ENCODE data around the gene RNF114.
"Not testable (repeated sequence)": the region's sequence is repeated elsewhere in the genome, so short reads cannot be mapped to it uniquely, and the experiment has no call there.

The RNF114 gene, protein sequence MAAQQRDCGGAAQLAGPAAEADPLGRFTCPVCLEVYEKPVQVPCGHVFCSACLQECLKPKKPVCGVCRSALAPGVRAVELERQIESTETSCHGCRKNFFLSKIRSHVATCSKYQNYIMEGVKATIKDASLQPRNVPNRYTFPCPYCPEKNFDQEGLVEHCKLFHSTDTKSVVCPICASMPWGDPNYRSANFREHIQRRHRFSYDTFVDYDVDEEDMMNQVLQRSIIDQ

DNA sequence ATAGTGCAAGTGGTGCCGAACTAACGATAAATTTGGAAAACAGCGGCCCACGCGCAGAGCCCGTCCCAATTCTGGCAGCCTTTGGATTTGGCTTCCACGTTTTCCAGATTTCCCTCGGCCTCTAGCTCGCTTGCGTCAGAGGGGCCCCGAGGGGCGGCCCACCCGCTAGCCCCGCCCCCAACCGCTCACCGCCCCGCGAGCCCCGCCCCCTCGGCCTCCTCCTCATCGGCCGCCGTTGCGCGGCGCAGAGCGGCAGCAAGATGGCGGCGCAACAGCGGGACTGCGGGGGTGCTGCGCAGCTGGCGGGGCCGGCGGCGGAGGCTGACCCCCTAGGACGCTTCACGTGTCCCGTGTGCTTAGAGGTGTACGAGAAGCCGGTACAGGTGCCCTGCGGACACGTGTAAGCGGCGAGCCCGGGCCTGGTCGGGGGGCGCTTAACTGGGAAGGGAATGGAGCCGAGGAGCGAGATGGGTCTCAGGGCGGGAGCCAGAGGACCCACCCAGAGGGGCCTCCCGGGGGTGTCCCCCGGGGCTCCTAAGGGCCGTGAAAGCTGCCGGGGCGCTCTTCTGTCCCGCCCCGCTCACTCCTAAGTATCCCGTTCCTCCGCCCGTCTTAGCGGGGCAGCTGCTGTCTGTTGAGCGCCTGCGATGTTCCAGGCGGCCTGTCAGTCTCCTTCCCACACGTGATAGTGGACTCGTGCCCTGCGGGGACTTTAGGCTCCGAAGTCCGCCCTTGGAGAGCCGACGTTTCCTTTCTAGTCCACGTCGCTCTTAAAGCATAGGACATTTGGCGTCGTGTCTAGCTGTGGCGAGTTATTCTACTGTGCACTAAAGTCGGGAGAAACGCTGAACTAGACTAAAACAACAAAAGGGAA is at the start of gene RNF114:
TSS of gene RNF114 (plus strand) at position 245 of the 874 bp plus-strand sequence. CDS start at position 261, 16 bp downstream.
- DNase-seq, result peak; percentile 97

DNA sequence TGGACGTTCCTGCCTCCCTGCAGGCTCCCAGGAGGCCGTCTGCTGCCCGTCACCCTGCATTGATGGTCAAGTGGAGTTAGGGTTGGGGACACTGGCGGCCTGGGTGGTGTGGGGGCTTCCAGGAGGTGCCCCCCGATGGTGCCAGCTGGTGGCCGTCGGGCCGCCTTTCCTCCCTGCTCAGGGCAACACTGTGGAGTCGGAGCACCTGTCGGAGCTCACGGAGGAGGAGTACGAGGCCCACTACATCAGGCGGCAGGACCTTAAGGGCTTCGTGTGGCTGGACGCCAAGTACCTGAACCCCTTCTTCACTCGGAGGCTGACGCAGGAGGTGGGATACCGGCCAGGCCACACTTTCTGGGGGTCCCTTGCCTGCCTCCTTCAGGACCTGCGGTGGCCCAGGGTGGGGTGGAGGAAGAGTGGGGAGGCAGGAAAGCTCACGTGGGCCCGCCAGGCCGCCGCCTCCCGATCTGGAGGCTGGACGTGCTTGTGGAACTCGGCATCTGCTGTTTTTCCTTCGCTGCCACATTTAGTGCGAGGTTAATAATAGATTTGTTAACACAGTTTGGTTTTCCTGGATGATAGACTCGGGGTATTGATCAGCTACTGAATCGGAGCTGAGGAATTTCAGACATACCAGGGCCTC is 49.5 kb upstream of the RNF114 start:
- no peak for DNase-seq

DNA sequence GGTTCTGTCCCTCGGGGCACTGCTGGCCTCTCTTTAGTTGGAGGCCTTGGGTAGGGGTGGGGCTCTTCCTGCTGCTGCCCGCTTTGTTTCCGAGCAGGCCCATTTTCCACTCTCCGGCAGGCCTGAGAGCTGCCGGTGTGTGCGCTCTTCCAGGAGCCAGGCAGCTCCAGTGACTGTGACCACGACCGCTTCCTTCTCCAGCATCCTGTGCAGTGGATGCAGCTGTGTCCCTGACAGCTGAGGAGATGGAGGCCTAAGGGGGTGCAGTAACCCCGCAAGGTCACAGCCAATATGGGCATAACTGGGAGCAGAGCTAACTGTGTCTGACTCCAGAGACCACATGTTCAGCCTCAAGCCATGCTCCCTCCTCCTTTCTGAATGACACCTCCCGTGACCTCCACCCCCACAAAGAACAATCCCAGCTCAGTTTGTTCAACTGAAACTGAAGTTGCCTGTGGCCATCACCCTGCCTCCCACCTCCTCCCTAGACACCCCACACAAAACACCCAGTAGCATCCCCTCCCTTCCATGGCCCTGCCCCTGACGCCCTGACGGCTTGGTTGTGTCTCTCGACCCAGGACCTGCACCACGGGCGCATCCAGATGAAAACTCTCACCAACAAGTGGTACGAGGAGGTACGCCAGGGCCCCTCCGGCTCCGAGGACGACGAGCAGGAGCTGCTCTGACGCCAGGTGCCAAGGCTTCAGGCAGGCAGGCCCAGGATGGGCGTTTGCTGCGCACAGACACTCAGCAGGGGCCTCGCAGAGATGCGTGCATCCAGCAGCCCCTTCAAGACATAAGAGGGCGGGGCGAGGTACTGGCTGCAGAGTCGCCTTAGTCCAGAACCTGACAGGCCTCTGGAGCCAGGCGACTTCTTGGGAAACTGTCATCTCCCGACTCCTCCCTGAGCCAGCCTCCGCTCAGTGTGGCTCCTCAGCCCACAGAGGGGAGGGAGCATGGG is 48.7 kb upstream of the RNF114 start:
- no peak for DNase-seq

DNA sequence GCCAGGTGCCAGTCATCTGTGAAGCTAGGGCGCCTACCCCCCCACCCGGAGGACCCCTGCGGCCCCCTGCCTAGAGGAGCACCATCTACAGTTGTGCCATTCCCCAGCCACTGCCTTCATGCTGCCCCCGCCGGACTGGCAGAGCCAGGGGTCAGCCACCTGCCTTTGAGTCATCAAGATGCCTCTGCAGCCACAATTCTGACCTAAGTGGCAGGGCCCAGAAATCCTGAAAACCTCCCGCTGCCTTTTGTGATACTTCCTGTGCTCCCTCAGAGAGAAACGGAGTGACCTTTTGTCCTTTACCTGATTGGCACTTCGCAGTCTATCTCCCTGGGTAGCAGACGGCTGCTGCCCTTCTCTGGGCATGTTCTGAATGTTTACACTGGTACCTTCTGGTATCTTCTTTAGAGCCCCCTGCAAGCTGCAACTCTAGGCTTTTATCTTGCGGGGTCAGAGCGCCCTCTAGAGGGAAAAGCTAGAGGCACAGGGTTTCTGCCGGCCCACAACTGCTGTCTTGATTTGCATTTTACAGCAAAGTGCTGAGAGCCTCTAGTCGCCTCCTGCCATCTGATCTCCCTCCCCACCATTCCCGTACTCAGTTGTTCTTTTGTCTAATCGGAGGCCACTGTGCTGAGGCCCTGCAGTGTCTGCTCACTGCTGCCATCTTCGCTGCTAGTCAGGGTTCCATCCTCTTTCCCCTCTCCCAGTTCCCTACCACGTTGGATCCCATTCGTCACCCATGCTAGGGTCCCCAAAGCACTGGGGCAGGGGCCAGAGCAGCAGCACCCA is 47.8 kb upstream of the RNF114 start:
- DNase-seq, result peak; percentile 78

DNA sequence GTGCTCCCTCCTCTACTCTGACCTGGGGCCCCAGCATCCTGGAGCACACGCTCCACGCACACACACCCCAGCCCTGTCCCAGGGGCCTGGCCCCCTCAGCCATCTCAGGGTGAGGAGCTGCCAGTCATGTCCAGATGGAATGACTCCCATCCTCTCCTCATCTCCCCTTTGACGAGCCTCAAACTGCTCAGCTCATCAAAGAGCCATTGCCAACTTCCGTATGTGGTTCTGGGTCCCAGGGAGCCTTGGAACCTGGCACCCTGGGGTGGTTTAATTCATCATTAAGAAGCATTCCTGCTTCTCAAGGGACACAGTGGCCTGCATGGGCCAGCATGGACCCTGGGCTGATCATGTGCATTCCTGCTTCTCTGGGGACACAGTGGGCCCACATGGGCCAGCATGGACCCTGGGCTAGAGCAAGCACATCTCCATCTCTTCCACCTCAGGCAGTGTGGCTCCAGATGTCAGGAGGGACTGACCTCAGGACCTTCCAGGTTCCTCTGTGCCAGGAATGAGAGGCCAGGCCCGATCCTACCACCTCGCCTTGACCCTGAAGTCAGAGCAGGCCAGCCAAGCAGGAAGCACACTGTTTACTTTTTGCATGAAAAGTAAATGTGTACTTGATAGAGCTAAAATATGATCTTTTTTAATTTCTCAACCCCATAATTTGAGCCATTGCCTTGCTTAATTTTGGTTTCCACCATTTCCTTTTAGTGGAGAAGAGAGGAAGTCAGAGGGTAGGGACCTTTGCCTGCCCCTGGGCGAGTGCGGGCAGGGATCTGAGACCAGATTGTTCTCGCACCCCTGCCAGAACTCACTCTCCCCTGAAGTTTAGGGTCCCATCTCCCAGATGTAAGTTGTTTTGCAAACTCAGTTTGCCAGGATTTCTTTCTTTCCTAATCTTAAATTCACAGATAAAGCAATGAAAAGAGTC is 46.9 kb upstream of the RNF114 start:
- DNase-seq, result no peak

DNA sequence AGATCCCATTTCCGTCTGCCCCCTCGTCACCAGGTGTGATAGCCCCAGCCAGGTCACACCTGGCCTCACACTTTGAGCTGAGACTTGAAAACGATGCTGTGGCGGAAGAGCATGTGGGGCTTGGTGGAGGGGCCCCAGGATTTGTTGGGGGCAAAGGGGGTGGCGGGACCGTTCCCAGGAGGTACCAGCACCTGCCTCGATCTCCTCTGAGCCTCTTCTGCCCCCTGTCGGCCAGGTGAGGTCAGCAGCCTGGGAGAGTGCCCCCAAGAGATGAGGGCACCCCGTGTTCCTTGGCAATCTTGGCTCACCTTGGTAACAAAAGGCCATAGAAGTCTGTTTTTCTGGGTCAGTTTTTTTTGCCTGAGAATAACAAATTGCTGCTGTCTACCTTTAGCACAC is 46.3 kb upstream of the RNF114 start:
- no peak for DNase-seq

DNA sequence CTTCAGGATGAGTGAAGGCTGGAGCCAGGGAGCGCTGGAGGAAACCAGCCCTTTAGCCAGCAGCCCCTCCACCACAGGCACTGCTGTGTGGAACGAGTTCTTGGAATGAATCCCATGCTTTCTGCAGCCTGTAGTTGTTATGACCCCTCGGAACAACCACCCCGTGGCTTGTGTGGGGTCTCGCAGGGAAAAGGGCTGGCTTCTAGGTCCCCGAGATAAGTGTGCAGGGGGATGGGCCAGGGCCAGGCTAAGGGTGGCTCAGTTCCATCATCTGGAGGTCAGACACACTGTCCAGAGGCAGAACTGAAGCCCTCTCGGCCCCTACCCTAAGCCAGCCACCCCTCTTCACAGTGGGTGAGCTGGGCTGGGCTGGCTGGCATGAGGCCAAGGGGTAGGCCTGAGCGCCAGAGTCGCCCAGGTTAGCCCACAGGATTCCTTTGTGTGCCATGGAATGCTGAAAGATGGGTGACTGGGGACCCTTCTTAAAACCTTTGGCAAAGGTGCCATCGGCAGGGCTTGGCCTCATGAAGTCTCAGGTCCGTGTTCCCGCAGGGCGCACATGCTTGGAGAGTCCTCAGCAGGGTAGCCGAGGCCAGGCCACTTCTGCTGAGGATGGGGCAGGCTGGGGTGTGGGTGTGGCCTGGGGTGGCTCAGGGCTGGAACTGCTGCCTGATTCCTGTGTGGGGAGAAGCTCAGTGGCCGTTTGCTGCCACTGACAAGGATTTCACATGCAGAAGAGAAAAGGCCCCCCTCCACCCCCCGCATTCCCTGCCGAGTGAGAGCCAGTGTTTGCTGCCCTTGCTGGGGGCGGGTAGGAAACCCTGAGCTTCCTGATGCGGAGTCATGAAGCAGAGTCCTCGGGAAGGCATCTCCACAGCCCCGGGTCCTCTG is 45.5 kb upstream of the RNF114 start:
- no peak for DNase-seq

DNA sequence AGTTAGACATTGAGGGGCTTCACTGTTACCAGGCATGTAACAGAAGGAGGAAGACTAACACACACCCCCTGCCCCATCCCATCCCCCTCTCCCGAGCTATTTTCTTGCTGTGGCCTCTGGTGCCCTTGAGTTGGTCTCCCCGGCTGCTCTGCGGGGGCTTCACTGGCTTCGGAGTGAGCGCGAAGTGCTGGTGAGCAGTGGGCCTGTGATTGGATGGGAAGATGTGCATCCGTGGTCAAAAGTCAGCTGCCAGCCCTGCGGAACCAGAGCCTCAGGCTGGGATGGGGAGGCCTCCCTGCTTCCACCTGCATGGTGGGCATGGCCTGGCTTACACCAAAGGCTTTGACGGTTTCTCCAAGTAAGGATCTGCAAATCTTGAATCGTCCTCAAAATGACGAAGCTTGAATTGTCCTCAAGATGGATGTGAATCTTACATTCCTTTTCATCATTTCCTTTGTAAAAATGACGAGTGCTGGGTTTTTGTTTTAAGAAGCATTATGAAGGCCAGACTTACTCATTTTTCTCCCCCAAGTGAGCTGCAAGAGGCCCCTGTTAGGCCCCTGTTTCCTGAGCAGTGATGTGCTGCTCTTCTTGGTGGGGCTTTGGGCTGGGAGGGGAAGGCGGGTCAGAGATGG is 44.6 kb upstream of the RNF114 start:
- no peak for DNase-seq

DNA sequence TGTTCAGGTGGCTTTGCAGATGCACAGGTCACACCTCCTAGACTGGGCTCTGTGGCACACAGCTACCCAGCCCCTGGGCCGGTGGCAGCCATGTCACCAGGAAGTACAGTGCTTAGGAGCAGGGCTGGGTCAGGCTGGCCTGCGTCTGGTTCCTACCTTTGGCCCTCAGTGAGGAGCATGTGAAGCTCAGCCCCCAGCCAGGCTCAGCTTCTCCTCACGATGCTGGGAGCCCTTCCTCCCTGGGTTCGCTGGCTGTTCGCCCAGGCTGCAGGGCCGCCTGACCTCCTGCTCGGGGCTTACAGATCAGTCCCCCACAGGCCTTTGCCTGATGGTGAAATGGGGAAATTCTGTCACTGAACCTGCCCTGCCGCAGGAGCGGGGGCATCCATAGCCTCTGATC is 43.9 kb upstream of the RNF114 start:
- DNase-seq, result no peak

DNA sequence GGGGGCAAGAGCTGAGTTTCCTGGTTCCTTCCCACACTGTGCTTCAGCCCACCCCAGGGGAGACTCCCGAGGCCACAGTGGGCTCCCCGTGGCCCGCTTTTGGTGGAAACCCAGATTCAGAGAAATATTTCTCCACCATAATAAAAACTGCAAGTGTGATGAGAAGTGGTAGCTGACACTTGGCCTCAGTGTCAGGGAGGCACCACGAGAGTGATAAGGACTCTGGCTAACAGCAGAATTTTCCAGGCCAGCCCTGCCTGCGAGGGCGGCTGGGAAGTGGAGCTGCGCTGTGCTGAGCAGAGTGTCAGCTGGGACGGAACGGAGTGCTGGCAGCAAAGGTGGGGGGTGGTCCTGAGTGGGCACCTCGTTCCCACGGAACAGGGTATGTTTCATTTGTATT is 43.4 kb upstream of the RNF114 start:
- DNase-seq, result no peak

DNA sequence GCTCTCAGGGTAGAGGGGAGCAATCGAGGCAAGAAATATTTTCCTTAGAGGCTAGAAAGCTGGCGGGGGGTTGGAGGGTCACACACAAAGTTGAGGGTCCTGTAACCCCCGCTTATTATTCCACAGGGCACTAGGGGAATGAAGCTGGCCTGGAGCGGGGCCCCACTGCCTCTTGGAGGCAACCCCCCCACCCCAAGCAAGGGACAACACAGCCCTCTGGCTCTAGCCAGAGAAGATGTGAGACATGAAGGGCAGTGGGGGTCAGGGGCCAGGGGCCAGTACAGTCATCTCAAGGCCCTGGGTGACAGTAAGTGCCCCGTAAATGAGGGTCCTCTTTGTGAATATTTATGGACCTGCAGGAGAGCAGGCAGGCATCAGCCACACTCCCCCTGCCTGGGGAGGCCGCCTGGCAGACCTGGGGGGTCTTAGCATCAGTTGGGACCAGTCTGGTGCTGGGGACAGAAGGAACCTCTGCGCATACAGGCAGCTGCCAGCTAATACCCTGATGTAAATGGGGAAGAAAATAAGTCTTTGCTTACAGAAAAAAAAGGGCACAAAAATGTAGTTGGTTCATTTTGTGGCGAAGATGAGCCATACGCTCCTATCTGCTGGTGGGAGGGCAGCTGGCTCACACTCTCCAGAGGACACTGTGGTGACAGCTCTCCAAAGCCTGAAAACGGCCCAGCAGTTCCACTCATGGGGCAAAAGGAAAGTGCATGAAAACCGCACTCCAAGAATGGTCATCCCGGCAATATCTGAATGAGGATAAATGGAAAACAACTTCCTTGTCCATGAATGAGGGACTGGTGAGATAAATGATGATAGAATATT is 42.7 kb upstream of the RNF114 start:
- DNase-seq, result no peak

DNA sequence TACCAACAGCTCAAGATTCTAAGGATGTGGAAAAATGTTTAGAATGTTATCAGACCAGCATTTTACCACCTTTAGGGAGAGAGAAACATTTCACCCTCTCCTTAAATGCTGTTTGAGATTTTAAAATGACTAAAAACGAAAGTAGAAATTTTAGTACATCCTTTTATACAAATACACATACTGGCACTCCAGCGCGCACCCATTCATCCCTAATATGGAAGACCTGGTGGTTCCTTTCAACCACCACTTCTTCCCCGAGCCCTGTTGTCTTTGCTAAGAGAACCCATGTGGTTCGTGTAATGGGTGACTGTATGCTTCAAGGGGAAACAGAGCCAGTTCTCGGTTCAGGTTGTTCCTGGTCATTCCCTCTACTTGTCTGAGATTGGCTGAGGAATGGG is 42.1 kb upstream of the RNF114 start:
- no peak for DNase-seq

DNA sequence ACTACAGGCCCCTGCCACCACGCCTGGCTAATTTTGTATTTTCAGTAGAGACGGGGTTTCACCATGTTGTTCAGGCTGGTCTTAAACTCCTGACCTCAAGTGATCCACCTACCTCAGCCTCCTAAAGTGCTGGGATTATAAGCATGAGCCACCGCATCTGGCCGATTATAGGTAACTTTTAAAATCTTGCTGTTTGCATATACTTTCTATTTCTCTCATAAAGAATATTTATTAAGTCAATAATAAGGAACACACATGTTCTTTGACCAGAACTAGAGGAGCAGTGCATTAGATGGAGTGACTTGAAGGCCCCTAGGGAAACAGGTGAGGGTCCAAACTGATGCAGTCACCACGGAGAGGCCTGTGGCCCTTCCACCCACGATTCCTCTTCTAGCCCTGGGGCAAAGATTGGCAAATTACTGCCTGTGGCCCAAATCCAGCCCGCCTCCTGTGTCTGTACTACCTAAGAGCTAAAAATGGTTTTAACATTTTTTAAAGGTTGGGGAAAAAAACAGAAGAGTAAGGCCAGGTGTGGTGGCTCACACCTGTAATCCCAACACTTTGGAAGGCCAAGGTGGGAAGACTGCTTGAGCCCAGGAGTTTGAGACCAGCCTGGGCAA is 40.6 kb upstream of the RNF114 start:
- not testable (repeated sequence) for DNase-seq

DNA sequence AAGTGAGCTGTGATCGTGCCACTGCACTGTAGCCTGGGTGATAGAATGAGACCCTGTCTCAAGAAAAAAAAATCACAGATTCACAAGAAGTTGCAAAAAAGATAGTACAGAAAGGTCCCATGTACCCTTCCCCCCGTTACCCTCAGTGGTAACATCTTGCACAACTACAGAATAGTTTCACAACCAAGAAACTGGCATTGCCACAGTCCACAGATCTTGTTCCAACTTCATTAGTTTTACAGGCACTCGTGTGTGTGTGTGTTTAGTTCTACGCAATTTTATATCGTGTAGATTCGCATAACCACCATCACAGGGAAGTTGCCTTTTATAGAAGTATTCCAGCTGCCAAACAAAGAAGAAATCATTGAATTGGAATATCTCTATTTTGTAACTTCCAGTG is 40.0 kb upstream of the RNF114 start:
- DNase-seq, result no peak

DNA sequence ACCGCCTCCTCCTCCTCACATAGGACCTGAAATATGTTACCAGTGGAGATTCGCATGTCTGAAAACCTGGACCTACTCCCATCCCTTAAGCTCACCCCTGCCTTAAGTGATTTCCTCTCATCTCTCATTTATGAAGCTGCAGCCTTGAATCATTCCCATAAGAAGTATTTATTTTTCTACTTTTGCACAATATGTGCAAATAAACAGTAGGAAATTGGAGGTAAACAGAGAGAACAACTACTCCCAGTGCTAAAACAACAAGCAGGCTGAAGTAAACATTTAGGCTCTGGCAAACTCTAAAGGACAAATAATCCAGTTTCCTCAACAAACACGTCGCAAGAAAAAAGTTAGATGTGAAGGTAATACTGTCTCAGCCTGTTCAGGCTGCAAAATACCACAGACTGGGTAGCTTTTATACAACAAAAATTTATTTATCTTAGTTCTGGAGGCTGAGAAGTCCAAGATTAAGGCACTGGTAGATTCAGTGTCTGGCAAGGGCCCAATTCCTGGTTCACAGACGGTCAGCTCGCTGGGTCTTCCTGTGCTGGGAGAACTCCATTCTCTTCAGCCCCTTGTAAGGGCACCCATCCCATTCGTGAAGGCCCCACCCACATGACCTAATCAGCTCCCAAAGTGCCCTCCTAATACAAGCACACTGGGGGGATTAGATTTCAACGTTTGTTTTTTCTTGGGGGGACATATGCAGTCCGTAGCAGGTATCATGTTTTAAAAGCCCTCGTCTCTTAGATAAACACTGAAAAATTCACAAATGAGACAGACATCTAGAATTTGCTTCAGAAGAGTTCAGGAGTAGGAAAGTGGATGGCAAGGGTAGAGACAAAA is 36.4 kb upstream of the RNF114 start:
- peak; percentile 44 for DNase-seq

DNA sequence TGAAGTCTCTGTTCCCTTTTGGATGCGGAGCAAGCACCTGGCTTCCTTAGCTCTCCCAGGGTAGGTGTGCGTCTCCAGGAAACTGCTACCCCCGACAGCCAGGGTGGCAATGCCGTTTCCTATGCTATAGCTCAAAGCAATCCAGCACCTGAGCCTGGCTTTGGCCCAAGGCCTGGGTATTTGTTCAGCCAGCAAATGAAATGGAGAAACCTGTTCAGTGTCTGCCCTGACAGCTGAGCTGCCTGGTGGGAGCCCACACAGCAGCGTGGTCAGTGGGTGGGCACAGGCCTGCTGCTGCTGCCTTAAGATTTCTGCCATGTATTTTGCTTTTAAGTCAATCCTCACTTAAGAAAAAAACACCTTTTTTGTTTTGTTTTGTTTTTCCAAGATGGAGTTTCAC is 34.6 kb upstream of the RNF114 start:
- no peak for DNase-seq
